ENCODE measurements around the gene NEDD4L.

The NEDD4L gene

DNA sequence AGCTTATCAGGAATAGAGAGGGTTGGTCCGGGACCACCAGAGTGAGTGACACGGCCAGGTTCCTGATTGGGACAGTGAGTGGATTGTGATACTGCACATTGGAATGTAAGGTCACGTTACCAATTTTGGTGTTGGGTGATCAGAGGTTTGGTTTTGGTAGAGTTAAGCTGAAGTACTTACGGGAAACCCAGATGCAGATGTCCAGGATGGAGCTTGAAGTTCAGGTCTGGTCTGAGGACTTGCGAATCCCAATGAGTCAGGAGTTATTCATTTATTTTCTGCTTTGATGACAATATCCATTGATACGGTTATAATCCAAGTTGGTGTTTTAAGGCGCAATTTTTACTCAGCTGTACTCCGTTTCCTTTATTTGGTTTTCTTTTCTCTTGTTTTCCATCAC is 311.2 kb downstream of the NEDD4L start:
- H3K27me3 ChIP-seq (ENCODE audit: insufficient read depth, low read length): no peaks in the 10 kb centered on the region
- H3K4ac ChIP-seq (ENCODE audit: low read depth, low read length): no peak overlapping the region
- no peak overlapping the region for H3K14ac ChIP-seq (ENCODE audit: low read length)
- H3K79me2 ChIP-seq (ENCODE audit: control insufficient read depth, insufficient read depth, low read length, poor library complexity): peaks cover 4% of the 10 kb centered on the region
- H3K9ac ChIP-seq (ENCODE audit: low read length): no peak overlapping the region
- DNase-seq: no peak
- no peak overlapping the region for H3K23ac ChIP-seq (ENCODE audit: low read length)
- H2BK12ac ChIP-seq (ENCODE audit: low read length): peak overlapping the region; percentile 86
- no peak overlapping the region for H4K12ac ChIP-seq (ENCODE audit: low read depth, low read length)
- peaks cover 15% of the 10 kb centered on the region in 2 experiments for H3K4me1 ChIP-seq (ENCODE audit: control insufficient read depth in 1 of 2, insufficient read depth in 2 of 2, low read length in 2 of 2)
- H3K18ac ChIP-seq (ENCODE audit: low read length): no peak overlapping the region
- H2AFZ ChIP-seq (ENCODE audit: insufficient read depth, low read length, poor library complexity): no peak overlapping the region
- H3K79me1 ChIP-seq (ENCODE audit: low read length): peaks cover 16% of the 10 kb centered on the region
- no CpG with 5 or more reads among the region's 8 CpGs for WGBS (ENCODE audit: extremely low coverage, insufficient coverage, insufficient read length)
- H4K91ac ChIP-seq (ENCODE audit: low read depth, low read length): peak overlapping the region; percentile 74
- no peaks in the 10 kb centered on the region for H3K9me3 ChIP-seq (ENCODE audit: insufficient read depth, low read depth, low read length)
- H2BK120ac ChIP-seq (ENCODE audit: insufficient read depth, low read length, poor library complexity): peak overlapping the region; percentile 47
- peak overlapping the region; percentile 50 for H4K8ac ChIP-seq (ENCODE audit: low read depth, low read length)
- peak overlapping the region; percentile 71 for H2BK5ac ChIP-seq (ENCODE audit: low read depth, low read length, poor library complexity)
- H3K4me2 ChIP-seq (ENCODE audit: low read length): no peak overlapping the region
- peak overlapping the region; percentile 61 for H3K27ac ChIP-seq (ENCODE audit: low read depth, low read length)
- no peak overlapping the region for H3K4me3 ChIP-seq (ENCODE audit: low read depth, low read length)
- peak overlapping the region; percentile 85 for H2AK5ac ChIP-seq (ENCODE audit: low read length)
- peaks cover 4 to 14% of the 10 kb centered on the region in 2 experiments for H3K36me3 ChIP-seq (ENCODE audit: control insufficient read depth in 1 of 2, insufficient read depth in 2 of 2, low read length in 2 of 2)

DNA sequence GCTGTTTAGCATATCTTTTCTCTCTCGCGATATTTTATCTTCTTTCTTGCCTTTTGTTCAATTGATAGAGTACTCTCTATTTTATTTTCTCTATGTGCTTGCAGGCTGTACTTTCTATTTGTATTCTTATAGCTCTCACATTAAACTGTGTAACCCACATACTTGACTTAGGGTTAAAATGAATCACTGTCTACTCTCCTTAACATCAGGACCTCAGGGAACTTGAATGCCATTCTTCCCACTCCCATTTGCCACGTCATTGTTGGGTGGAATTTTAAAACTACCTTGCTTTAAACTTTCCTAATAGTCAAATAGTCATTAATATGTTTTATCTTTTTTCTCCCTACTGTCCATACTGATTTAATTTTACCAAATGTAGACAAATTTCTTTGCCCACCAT is 315.2 kb downstream of the NEDD4L start:
- no peak overlapping the region for H2AFZ ChIP-seq (ENCODE audit: insufficient read depth, low read length, poor library complexity)
- no peak overlapping the region for H3K4ac ChIP-seq (ENCODE audit: low read depth, low read length)
- H3K27ac ChIP-seq (ENCODE audit: low read depth, low read length): no peak overlapping the region
- WGBS (ENCODE audit: extremely low coverage, insufficient coverage, insufficient read length): no CpG with 5 or more reads among the region's 3 CpGs
- H3K4me3 ChIP-seq (ENCODE audit: low read depth, low read length): no peak overlapping the region
- H4K91ac ChIP-seq (ENCODE audit: low read depth, low read length): no peak overlapping the region
- peaks cover 7 to 8% of the 10 kb centered on the region in 2 experiments for H3K4me1 ChIP-seq (ENCODE audit: control insufficient read depth in 1 of 2, insufficient read depth in 2 of 2, low read length in 2 of 2)
- H3K23ac ChIP-seq (ENCODE audit: low read length): no peak overlapping the region
- no peaks in the 10 kb centered on the region for H3K27me3 ChIP-seq (ENCODE audit: insufficient read depth, low read length)
- H4K12ac ChIP-seq (ENCODE audit: low read depth, low read length): no peak overlapping the region
- no peak overlapping the region for H2AK5ac ChIP-seq (ENCODE audit: low read length)
- H3K4me2 ChIP-seq (ENCODE audit: low read length): no peak overlapping the region
- H3K9ac ChIP-seq (ENCODE audit: low read length): no peak overlapping the region
- H2BK5ac ChIP-seq (ENCODE audit: low read depth, low read length, poor library complexity): no peak overlapping the region
- H4K8ac ChIP-seq (ENCODE audit: low read depth, low read length): no peak overlapping the region
- no peak overlapping the region for H2BK120ac ChIP-seq (ENCODE audit: insufficient read depth, low read length, poor library complexity)
- no peak overlapping the region for H3K14ac ChIP-seq (ENCODE audit: low read length)
- no peak overlapping the region for H3K18ac ChIP-seq (ENCODE audit: low read length)
- H3K79me1 ChIP-seq (ENCODE audit: low read length): peaks cover 11% of the 10 kb centered on the region
- H2BK12ac ChIP-seq (ENCODE audit: low read length): no peak overlapping the region
- H3K9me3 ChIP-seq (ENCODE audit: insufficient read depth, low read depth, low read length): no peaks in the 10 kb centered on the region
- peaks cover 7 to 15% of the 10 kb centered on the region in 2 experiments for H3K36me3 ChIP-seq (ENCODE audit: control insufficient read depth in 1 of 2, insufficient read depth in 2 of 2, low read length in 2 of 2)
- DNase-seq: peak; percentile 33 to 71
- H3K79me2 ChIP-seq (ENCODE audit: control insufficient read depth, insufficient read depth, low read length, poor library complexity): no peaks in the 10 kb centered on the region

DNA sequence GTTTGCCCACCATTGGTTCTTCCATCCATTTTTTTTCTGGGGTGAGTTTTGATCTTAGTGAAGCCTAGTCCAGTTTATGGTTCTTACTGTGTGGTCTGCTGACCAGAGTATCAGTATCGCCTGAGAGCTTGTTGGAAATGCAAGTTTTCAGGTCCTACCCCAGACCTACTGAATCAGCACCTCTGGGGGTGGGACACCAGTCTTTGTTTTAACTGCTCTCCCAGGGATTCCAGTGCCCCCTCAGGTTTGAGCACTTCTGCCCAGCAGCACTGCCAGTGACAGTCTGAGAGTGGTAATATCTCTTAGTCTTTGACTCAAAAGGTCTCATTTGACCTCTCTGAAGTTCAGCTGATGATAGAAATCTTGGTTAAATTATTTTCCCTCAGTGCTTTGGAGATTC is 315.6 kb downstream of the NEDD4L start:
- Histone ChIP-seq H3K36me3 (ENCODE audit: control insufficient read depth in 1 of 2, insufficient read depth in 2 of 2, low read length in 2 of 2) (peaks cover 7 to 14% of the 10 kb centered on the region in 2 experiments), H3K79me2 (ENCODE audit: control insufficient read depth, insufficient read depth, low read length, poor library complexity) (no peaks in the 10 kb centered on the region), H3K4me1 (ENCODE audit: control insufficient read depth in 1 of 2, insufficient read depth in 2 of 2, low read length in 2 of 2) (peaks cover 5 to 6% of the 10 kb centered on the region in 2 experiments), H2BK120ac (ENCODE audit: insufficient read depth, low read length, poor library complexity) (no peak overlapping the region), H3K14ac (ENCODE audit: low read length) (no peak overlapping the region), H4K12ac (ENCODE audit: low read depth, low read length) (no peak overlapping the region), H3K4me2 (ENCODE audit: low read length) (peak overlapping the region; percentile 40), H3K4ac (ENCODE audit: low read depth, low read length) (no peak overlapping the region), H4K8ac (ENCODE audit: low read depth, low read length) (no peak overlapping the region), H3K27ac (ENCODE audit: low read depth, low read length) (no peak overlapping the region), H3K79me1 (ENCODE audit: low read length) (peaks cover 9% of the 10 kb centered on the region), H3K18ac (ENCODE audit: low read length) (no peak overlapping the region), H2BK5ac (ENCODE audit: low read depth, low read length, poor library complexity) (no peak overlapping the region), H3K9me3 (ENCODE audit: insufficient read depth, low read depth, low read length) (no peaks in the 10 kb centered on the region), H3K27me3 (ENCODE audit: insufficient read depth, low read length) (no peaks in the 10 kb centered on the region), H3K23ac (ENCODE audit: low read length) (no peak overlapping the region), H3K4me3 (ENCODE audit: low read depth, low read length) (no peak overlapping the region), H3K9ac (ENCODE audit: low read length) (no peak overlapping the region), H2AK5ac (ENCODE audit: low read length) (no peak overlapping the region), H4K91ac (ENCODE audit: low read depth, low read length) (no peak overlapping the region), H2AFZ (ENCODE audit: insufficient read depth, low read length, poor library complexity) (no peak overlapping the region), H2BK12ac (ENCODE audit: low read length) (no peak overlapping the region)
- no CpG with 5 or more reads among the region's 1 CpG for WGBS (ENCODE audit: extremely low coverage, insufficient coverage, insufficient read length)
- DNase-seq: no peak

DNA sequence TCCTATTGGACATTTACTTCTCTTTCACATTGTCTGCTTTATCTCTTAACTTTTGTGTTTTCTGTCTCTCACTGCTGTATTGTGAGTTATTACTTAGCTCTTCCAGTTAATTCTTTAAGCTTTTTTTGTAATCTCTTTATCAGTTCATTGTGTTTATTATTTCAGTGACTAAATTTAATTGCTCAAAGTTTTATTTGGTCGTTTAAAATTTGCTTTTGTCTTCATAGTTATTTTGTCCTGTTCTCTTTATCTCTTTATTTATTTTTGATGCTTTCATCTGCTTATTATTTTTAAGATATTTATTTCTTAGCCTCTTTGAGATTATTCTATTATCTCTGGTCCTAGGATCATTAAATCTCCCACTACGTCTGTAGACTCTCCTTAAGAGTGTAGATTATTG is 316.3 kb downstream of the NEDD4L start:
- H2AFZ ChIP-seq (ENCODE audit: insufficient read depth, low read length, poor library complexity): no peak overlapping the region
- H4K12ac ChIP-seq (ENCODE audit: low read depth, low read length): no peak overlapping the region
- H4K8ac ChIP-seq (ENCODE audit: low read depth, low read length): no peak overlapping the region
- no peak for DNase-seq
- H3K9me3 ChIP-seq (ENCODE audit: insufficient read depth, low read depth, low read length): no peaks in the 10 kb centered on the region
- no peak overlapping the region for H3K4me2 ChIP-seq (ENCODE audit: low read length)
- H3K18ac ChIP-seq (ENCODE audit: low read length): no peak overlapping the region
- WGBS (ENCODE audit: extremely low coverage, insufficient coverage, insufficient read length): no CpG with 5 or more reads among the region's 2 CpGs
- H3K79me2 ChIP-seq (ENCODE audit: control insufficient read depth, insufficient read depth, low read length, poor library complexity): no peaks in the 10 kb centered on the region
- no peak overlapping the region for H3K4me3 ChIP-seq (ENCODE audit: low read depth, low read length)
- H2AK5ac ChIP-seq (ENCODE audit: low read length): no peak overlapping the region
- no peak overlapping the region for H2BK12ac ChIP-seq (ENCODE audit: low read length)
- H3K79me1 ChIP-seq (ENCODE audit: low read length): peaks cover 4% of the 10 kb centered on the region
- H2BK120ac ChIP-seq (ENCODE audit: insufficient read depth, low read length, poor library complexity): no peak overlapping the region
- H3K9ac ChIP-seq (ENCODE audit: low read length): no peak overlapping the region
- no peak overlapping the region for H2BK5ac ChIP-seq (ENCODE audit: low read depth, low read length, poor library complexity)
- no peak overlapping the region for H3K14ac ChIP-seq (ENCODE audit: low read length)
- no peak overlapping the region for H3K27ac ChIP-seq (ENCODE audit: low read depth, low read length)
- no peak overlapping the region for H3K23ac ChIP-seq (ENCODE audit: low read length)
- H4K91ac ChIP-seq (ENCODE audit: low read depth, low read length): no peak overlapping the region
- no peak overlapping the region for H3K4ac ChIP-seq (ENCODE audit: low read depth, low read length)
- H3K4me1 ChIP-seq (ENCODE audit: control insufficient read depth in 1 of 2, insufficient read depth in 2 of 2, low read length in 2 of 2): no peaks in the 10 kb centered on the region
- H3K36me3 ChIP-seq (ENCODE audit: control insufficient read depth in 1 of 2, insufficient read depth in 2 of 2, low read length in 2 of 2): peaks cover 9 to 15% of the 10 kb centered on the region in 2 experiments
- no peaks in the 10 kb centered on the region for H3K27me3 ChIP-seq (ENCODE audit: insufficient read depth, low read length)

Measured in trophoblast cell (in vitro differentiated cells and primary cell).